CD4-positive, alpha-beta memory T cell (primary cell): ENCODE measurements around the gene TUFM. TPM values are rescaled to one million over a fixed set of nuclear protein-coding genes. Genes with fewer than 3 reads are reported as not detected.
"Not testable (repeated sequence)": the region's sequence is repeated elsewhere in the genome, so short reads cannot be mapped to it uniquely, and the experiment has no call there.

ENCODE experiments used
- CTCF ChIA-PET: fragments of 350-600 bp; sonication (Branson Sonifier 250); formaldehyde crosslinking; loops from one replicate; lab custom pipeline; 2021; ENCODE audit warnings: inconsistent platforms; ENCODE audit not compliant: partially characterized antibody; lab: Charles Lee
- POLR2A ChIA-PET: fragments of 350-600 bp; sonication (Branson Sonifier 250); formaldehyde crosslinking; loops from one replicate; lab custom pipeline; 2021; ENCODE audit not compliant: partially characterized antibody; lab: Charles Lee
- DNase-seq, 5 donors: peaks; one replicate each; pipeline versions ENCODE4 v3.0.0 to v3.0.0-alpha.2; 2020 to 2022; ENCODE audit warnings: mixed read lengths in 1 of 5
- H3K27ac ChIP-seq: one replicate; pipeline ENCODE4 v1.7.0; 2013; ENCODE audit warnings: low read depth, low read length
- H3K27me3 ChIP-seq: 2 replicates; pipeline ENCODE4 v1.7.0; 2013; ENCODE audit warnings: mild to moderate bottlenecking, low read length, moderate library complexity; ENCODE audit not compliant: insufficient read depth
- H3K36me3 ChIP-seq: 2 replicates; pipeline ENCODE4 v1.7.0; 2013; ENCODE audit warnings: mild to moderate bottlenecking, low read length, moderate library complexity; ENCODE audit not compliant: insufficient read depth
- H3K4me1 ChIP-seq: 2 replicates; pipeline ENCODE4 v1.7.0; 2013; ENCODE audit warnings: mild to moderate bottlenecking, low read length, moderate library complexity; ENCODE audit not compliant: insufficient read depth
- H3K4me3 ChIP-seq, 2 donors: one replicate each; pipeline ENCODE4 v1.7.0; 2013; ENCODE audit warnings: low read length in 2 of 2, mild to moderate bottlenecking in 1 of 2
- H3K9me3 ChIP-seq, 2 donors: one replicate each; pipeline ENCODE4 v1.7.0; 2013; ENCODE audit warnings: low read length in 2 of 2, control low read depth in 1 of 2; ENCODE audit not compliant: control insufficient read depth in 1 of 2
- H3K27ac Mint-ChIP-seq, 7 donors: one replicate each; pipeline ENCODE4 v1.8.0; 2020 to 2021; ENCODE audit warnings: mixed read lengths in 7 of 7, mild to moderate bottlenecking in 6 of 7, inconsistent platforms in 3 of 7, moderate library complexity in 3 of 7
- H3K27me3 Mint-ChIP-seq, 2 donors: one replicate each; pipeline ENCODE4 v1.8.0; 2020 to 2021; ENCODE audit warnings: mixed read lengths in 2 of 2
- H3K36me3 Mint-ChIP-seq, 2 donors: one replicate each; pipeline ENCODE4 v1.8.0; 2020 to 2021; ENCODE audit warnings: mixed read lengths in 2 of 2, inconsistent platforms in 1 of 2, mild to moderate bottlenecking in 1 of 2
- H3K4me1 Mint-ChIP-seq, 4 donors: one replicate each; pipeline ENCODE4 v1.8.0; 2020 to 2021; ENCODE audit warnings: mixed read lengths in 4 of 4, mild to moderate bottlenecking in 1 of 4
- H3K4me3 Mint-ChIP-seq, 8 donors: one replicate each; pipeline ENCODE4 v1.8.0; 2020 to 2021; ENCODE audit warnings: mixed read lengths in 8 of 8, mild to moderate bottlenecking in 7 of 8, moderate library complexity in 6 of 8, inconsistent platforms in 3 of 8
- H3K9me3 Mint-ChIP-seq, 8 donors: one replicate each; pipeline ENCODE4 v1.8.0; 2020 to 2021; ENCODE audit warnings: mixed read lengths in 8 of 8, mild to moderate bottlenecking in 5 of 8, inconsistent platforms in 3 of 8, moderate library complexity in 1 of 8
- intact Hi-C: fragments of 100-400 bp; cut with micrococcal nuclease; formaldehyde crosslinking; loops from one replicate; pipeline ENCODE4 v1.15.1; 2023
- polyA plus RNA-seq, 2 donors: library from polyadenylated mRNA; unstranded; fragments of 300-500 nt; fragmentation: Illumina TruSeq; gene quantifications; one replicate each; pipeline ENCODE4 v1.2.3, GENCODE V29; 2021
- total RNA-seq, 2 experiments: library from RNA; stranded (reverse); gene quantifications; one replicate each; pipeline ENCODE4 v1.2.3, GENCODE V29; 2021

The TUFM gene
- 100 to 1,000 TPM in 1 of 2 experiments, 10 to 100 TPM in 1; 98.0 to 108 TPM for total RNA-seq
- 100 to 1,000 TPM; 138 to 198 TPM for polyA plus RNA-seq

DNA sequence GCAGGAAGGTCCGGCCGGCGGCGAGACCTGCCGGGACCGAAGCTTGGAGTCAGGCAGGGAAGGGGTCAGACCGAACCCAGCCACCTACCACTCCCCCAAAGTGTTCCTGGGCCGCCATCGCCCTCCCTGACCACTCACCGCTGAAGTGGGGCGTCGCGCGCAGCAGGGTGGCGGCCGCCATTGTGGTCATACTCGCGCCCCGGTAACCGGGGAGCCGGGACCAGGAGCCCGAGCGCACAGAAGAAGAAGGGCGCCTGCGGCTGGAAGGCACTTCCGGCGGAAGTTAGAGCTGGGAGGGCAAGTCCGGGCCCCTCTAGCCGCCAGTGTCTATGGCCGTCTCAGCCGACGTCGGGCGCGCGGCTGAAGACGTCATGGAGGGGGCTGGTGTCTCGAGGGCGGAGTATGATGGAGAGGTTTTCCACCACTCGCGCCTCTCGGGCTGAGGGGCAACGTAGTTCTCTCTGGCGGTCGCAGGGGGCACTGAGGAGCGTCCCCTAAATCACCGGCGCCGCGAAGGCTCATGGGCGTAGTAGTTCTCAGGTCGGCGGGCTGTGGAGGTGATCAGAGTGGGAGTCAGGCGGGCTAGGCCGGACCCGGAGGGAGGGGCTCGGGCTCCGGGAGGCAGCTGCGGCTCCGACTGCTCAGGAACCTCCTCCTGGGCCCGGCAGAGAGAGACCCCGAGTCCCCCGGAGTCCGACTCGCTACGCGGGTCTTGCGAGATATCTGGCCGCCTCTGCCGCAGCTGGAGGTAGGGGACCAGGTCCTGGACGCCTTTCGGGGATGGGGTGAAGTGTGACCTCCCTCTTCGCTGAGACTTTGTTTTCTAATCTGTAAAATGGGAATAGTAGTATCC lies at the start of gene TUFM:
Gene TUFM, minus strand, starts transcription at position 269 of the 853 bp plus-strand sequence. Its CDS starts 79 bp downstream, at position 190.
- peak within 1 kb of the TSS; percentile 87 for H3K27ac ChIP-seq
- H3K9me3 ChIP-seq = no peaks in the 10 kb centered on the region
- H3K36me3 ChIP-seq = peaks cover 30% of the 10 kb centered on the region
- DNase-seq = peak; percentile 98 to 99 (median 99)
- intact Hi-C loops = loop anchor here (1.0 kb wide), 6 partner anchors 17 to 104 kb away; partner anchors contain the start of genes NFATC2IP, RABEP2 and SH2B1
- ChIA-PET POLR2A (interaction anchor here (0.6 to 5.7 kb wide), 17 partner anchors 9 to 138 kb away, joined by 3 to 149 read pairs (median 5); partner anchors contain the start of genes ATXN2L, CD19, LAT and NFATC2IP), CTCF (interaction anchor here (0.8 to 4.8 kb wide), 6 partner anchors 12 to 185 kb away, joined by 3 to 37 read pairs (median 10); partner anchors contain the start of genes ATXN2L and SH2B1)
- no peaks in the 10 kb centered on the region for H3K27me3 ChIP-seq
- H3K9me3 Mint-ChIP-seq = peaks cover 0 to 3% (median 0%) of the 10 kb centered on the region in 8 donors
- H3K4me3 ChIP-seq = peak within 1 kb of the TSS; percentile 86 to 93
- H3K27ac Mint-ChIP-seq = peak within 1 kb of the TSS; percentile 95 to 99 (median 97)
- H3K27me3 Mint-ChIP-seq = no peaks in the 10 kb centered on the region
- H3K4me1 ChIP-seq = peaks cover 22% of the 10 kb centered on the region
- H3K36me3 Mint-ChIP-seq = peaks cover 13 to 49% of the 10 kb centered on the region in 2 donors
- H3K4me3 Mint-ChIP-seq = peak within 1 kb of the TSS; percentile 92 to 100 (median 94)
- H3K4me1 Mint-ChIP-seq = peaks cover 18 to 35% (median 25%) of the 10 kb centered on the region in 4 donors

DNA sequence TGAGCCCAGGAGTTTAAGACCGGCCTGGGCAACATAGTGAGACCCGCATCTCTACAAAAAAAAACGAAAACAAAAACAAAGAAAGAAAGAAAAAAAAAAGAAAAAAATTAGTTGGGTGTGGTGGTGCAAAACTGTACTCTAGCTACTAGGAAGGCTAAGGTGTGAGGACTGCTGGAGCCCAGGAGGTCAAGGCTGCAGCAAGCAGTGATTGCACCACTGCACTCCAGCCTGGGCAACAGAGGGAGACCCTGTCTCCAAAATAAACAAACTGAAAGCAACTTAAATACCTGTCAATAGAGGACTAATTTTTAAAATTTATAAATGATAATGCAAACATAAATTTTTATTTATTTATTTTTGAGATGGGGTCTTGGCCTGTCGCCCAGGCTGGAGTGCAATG lies 49.5 kb upstream of the TUFM start:
- DNase-seq = no peak
- Histone ChIP-seq H3K4me1 (no peaks in the 10 kb centered on the region), H3K4me3 (no peak overlapping the region), H3K27ac (no peak overlapping the region), H3K27me3 (no peaks in the 10 kb centered on the region), H3K9me3 (no peaks in the 10 kb centered on the region), H3K36me3 (no peaks in the 10 kb centered on the region)
- H3K9me3 Mint-ChIP-seq = no peaks in the 10 kb centered on the region
- no peak overlapping the region for H3K4me3 Mint-ChIP-seq
- H3K27ac Mint-ChIP-seq = no peak overlapping the region
- no peaks in the 10 kb centered on the region for H3K36me3 Mint-ChIP-seq
- H3K4me1 Mint-ChIP-seq = no peaks in the 10 kb centered on the region
- POLR2A ChIA-PET = no interaction called here
- intact Hi-C loops = no loop called here
- H3K27me3 Mint-ChIP-seq = no peaks in the 10 kb centered on the region
- CTCF ChIA-PET = no interaction called here

DNA sequence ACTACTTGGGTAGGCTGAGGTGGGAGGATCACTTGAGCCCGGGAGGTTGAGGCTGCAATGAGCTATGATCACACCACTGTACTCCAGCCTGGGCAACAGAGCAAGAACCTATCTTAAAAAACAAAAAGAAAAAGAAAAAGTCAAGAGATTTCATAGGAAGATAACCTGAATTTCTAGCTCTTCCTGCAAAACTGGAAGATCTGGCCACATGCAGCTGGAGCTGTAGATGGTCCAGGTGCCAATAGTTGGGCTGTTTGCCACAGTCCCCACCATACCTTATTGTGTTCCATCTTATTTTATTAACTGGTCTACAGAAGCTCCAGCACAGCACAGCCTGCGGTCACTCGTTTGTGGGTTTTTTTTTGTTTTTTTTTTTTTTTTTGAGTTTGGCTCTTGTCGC lies 47.1 kb upstream of the TUFM start:
- H3K36me3 ChIP-seq = no peaks in the 10 kb centered on the region
- Mint-ChIP-seq H3K4me1 (no peaks in the 10 kb centered on the region), H3K4me3 (no peak overlapping the region), H3K27ac (no peak overlapping the region), H3K9me3 (no peaks in the 10 kb centered on the region), H3K27me3 (no peaks in the 10 kb centered on the region), H3K36me3 (no peaks in the 10 kb centered on the region)
- intact Hi-C loops = no loop called here
- H3K27ac ChIP-seq = no peak overlapping the region
- H3K4me3 ChIP-seq = no peak overlapping the region
- ChIA-PET POLR2A (no interaction called here), CTCF (no interaction called here)
- H3K4me1 ChIP-seq = no peaks in the 10 kb centered on the region
- no peaks in the 10 kb centered on the region for H3K9me3 ChIP-seq
- DNase-seq = no peak
- H3K27me3 ChIP-seq = no peaks in the 10 kb centered on the region

DNA sequence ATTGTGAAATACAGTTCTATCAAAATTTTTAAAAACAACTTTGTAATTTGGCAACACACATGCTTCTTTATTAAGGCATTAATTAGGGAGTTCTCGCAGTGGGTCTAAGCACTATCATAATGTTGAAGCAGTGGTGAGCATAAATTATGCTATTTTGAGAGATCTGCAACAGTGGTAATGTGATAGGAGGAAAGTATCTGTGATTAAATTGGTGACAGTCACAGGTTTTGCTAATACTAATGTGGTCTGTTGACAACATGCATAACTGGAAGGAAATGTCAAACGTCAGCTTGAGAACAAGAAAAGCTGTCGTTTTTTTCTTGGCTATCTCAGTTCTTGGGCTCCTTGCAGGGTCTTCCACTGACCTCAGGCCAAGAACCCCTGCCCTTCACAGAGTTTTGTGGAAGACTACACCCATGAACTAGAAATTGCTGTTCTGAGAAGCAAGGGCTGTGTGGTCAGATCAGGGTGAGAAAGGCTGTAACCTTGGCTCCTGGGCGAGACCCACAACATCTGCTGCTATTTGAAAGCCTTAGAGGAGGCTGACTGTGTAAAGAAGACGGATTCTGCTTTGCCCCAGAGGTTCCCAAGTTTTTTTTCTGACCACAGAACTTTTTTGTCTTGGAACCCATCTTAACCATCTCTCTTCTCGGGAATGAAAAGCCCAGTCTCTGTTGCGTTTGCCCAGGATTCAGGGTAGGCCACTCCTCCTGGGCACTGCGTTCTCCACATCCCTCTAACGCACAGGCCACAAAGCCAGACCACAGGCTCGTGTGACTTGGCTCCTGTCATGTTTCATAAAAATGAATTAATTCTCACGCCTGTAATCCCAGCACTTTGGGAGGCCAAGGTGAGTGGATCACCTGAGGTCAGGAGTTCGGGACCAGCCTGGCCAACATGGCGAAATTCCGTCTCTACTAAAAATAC lies 46.1 kb upstream of the TUFM start:
- ChIA-PET POLR2A (no interaction called here), CTCF (no interaction called here)
- DNase-seq = no peak
- Mint-ChIP-seq H3K27ac (no peak overlapping the region), H3K4me3 (no peak overlapping the region), H3K27me3 (no peaks in the 10 kb centered on the region), H3K9me3 (no peaks in the 10 kb centered on the region), H3K4me1 (no peaks in the 10 kb centered on the region), H3K36me3 (no peaks in the 10 kb centered on the region)
- no peak overlapping the region for H3K27ac ChIP-seq
- H3K4me1 ChIP-seq = no peaks in the 10 kb centered on the region
- H3K9me3 ChIP-seq = no peaks in the 10 kb centered on the region
- H3K36me3 ChIP-seq = no peaks in the 10 kb centered on the region
- no peaks in the 10 kb centered on the region for H3K27me3 ChIP-seq
- no peak overlapping the region for H3K4me3 ChIP-seq
- intact Hi-C loops = no loop called here

DNA sequence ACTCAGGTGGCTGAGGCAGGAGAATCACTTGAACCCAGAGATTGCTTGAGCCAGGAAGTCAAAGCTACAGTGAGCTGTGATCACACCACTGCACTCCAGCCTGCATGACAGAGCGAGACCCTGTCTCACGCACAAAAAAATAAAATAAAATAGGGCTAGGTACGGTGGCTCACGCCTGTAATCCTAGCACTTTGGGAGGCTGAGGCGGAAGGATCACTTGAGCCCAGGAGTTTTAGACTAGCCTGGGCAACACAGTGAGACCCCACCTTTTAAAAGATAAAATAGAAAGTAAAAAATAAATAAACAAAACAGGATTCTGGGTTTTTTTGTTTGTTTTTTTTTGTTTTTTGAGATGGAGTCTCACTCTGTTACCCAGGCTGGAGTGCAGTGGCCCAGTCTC lies 44.2 kb upstream of the TUFM start:
- DNase-seq, H3K9me3 Mint-ChIP-seq, H3K36me3 ChIP-seq, H3K27me3 ChIP-seq, H3K4me1 ChIP-seq, POLR2A ChIA-PET, H3K4me1 Mint-ChIP-seq, H3K27ac Mint-ChIP-seq, H3K36me3 Mint-ChIP-seq, intact Hi-C loops, H3K4me3 ChIP-seq, H3K27me3 Mint-ChIP-seq, CTCF ChIA-PET, H3K27ac ChIP-seq, H3K9me3 ChIP-seq, H3K4me3 Mint-ChIP-seq: not testable (repeated sequence)

DNA sequence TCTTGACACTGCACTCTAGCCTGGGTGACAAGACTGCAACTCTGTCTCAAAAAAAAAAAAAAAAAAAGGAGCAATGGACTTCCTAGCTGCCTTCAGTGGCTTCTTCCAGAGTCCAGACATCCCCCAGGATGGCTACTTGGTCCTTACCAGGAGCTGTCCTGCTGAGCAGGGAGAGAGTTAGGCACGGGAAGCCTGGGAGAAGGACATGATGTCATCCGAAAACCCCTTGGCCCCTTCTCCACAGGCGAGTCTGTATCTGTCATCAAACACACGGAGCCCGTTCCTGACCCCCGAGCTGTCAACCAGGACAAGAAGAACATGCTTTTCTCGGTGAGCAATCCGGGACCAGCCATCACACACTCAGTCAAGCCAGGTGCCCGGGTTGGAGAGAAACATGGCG lies 40.8 kb upstream of the TUFM start:
- H3K27ac ChIP-seq = no peak overlapping the region

More for the DNA sequence above, 40.8 kb upstream of the TUFM start:
- Mint-ChIP-seq H3K27me3 (peaks cover 0 to 4% of the 10 kb centered on the region in 2 donors), H3K27ac (no peak overlapping the region), H3K4me3 (no peak overlapping the region), H3K9me3 (peaks cover 0 to 1% (median 0%) of the 10 kb centered on the region in 8 donors), H3K4me1 (no peaks in the 10 kb centered on the region), H3K36me3 (no peaks in the 10 kb centered on the region)
- no peak overlapping the region for H3K4me3 ChIP-seq
- DNase-seq = no peak
- intact Hi-C loops = no loop called here
- no peaks in the 10 kb centered on the region for H3K9me3 ChIP-seq
- H3K4me1 ChIP-seq = no peaks in the 10 kb centered on the region
- ChIA-PET POLR2A (no interaction called here), CTCF (no interaction called here)
- H3K27me3 ChIP-seq = no peaks in the 10 kb centered on the region
- H3K36me3 ChIP-seq = no peaks in the 10 kb centered on the region
